ENCODE measurements around the gene DPEP2NB.

The DPEP2NB gene

DNA sequence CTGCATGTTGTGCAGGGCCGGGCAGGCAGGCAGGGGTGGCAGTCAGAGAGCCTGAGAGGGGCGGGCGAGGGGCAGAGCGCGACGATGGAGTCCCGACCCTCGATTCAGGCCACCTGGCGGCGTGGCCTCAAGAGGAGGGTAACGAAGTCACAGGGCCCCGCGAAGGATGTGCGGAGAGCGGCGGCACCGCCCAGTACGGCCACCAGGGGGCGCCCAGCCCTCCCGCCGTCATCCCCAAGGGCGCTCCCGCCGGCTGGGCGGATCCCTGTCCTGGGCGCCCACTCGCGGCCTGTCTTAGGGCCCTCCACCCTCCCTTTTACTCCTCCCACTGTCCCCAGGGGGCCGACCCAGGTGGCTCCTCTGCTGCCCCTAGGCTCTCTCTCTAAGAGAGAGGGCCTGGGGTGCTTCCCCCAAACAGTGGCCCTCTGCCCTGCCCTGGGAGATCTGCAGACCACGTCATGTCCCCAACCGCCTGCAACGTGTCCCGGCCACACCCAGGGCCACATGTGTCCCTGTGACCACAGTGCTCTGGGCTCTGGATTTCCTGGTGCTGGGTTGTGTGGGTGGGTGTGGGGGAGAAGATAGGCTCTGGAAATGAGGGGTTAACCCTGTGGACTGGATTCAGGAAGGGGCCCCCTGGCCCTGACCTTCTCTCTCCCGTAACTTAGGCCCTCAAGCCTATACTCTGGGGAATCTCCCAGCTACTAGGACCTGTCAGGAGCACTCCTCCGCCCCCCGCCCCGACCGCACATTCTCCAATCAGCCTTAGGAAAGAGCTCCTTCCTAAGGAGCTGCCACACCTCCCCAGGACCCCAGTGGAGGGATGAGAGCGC is 22.3 kb downstream of the DPEP2NB start (continued):
- TF ChIP-seq, protein P1, sequence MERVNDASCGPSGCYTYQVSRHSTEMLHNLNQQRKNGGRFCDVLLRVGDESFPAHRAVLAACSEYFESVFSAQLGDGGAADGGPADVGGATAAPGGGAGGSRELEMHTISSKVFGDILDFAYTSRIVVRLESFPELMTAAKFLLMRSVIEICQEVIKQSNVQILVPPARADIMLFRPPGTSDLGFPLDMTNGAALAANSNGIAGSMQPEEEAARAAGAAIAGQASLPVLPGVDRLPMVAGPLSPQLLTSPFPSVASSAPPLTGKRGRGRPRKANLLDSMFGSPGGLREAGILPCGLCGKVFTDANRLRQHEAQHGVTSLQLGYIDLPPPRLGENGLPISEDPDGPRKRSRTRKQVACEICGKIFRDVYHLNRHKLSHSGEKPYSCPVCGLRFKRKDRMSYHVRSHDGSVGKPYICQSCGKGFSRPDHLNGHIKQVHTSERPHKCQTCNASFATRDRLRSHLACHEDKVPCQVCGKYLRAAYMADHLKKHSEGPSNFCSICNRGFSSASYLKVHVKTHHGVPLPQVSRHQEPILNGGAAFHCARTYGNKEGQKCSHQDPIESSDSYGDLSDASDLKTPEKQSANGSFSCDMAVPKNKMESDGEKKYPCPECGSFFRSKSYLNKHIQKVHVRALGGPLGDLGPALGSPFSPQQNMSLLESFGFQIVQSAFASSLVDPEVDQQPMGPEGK (tag by site-specific recombination; IDR thresholded peaks at IDR 0.05) = peak; percentile 61
- TF ChIP-seq, protein P2, sequence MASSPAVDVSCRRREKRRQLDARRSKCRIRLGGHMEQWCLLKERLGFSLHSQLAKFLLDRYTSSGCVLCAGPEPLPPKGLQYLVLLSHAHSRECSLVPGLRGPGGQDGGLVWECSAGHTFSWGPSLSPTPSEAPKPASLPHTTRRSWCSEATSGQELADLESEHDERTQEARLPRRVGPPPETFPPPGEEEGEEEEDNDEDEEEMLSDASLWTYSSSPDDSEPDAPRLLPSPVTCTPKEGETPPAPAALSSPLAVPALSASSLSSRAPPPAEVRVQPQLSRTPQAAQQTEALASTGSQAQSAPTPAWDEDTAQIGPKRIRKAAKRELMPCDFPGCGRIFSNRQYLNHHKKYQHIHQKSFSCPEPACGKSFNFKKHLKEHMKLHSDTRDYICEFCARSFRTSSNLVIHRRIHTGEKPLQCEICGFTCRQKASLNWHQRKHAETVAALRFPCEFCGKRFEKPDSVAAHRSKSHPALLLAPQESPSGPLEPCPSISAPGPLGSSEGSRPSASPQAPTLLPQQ (tag by site-specific recombination; IDR thresholded peaks at IDR 0.05) = peak; percentile 60
- peak; percentile 80 for TF ChIP-seq ZNF423 (tag by site-specific recombination; IDR thresholded peaks at IDR 0.05)
- TF ChIP-seq, protein P3, sequence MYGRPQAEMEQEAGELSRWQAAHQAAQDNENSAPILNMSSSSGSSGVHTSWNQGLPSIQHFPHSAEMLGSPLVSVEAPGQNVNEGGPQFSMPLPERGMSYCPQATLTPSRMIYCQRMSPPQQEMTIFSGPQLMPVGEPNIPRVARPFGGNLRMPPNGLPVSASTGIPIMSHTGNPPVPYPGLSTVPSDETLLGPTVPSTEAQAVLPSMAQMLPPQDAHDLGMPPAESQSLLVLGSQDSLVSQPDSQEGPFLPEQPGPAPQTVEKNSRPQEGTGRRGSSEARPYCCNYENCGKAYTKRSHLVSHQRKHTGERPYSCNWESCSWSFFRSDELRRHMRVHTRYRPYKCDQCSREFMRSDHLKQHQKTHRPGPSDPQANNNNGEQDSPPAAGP (tag by site-specific recombination; IDR thresholded peaks at IDR 0.05) = peak; percentile 40; the same call in 1 of the 2 replicates
- peak; percentile 63 for TF ChIP-seq EGR2 (tag by site-specific recombination; IDR thresholded peaks at IDR 0.05; ENCODE audit: low read depth)
- 0 out of 2 replicates have a peak, but pooled peaks have one; percentile 13 for TF ChIP-seq ZNF785 (tag by site-specific recombination; IDR thresholded peaks at IDR 0.05)
- TF ChIP-seq, protein P4, sequence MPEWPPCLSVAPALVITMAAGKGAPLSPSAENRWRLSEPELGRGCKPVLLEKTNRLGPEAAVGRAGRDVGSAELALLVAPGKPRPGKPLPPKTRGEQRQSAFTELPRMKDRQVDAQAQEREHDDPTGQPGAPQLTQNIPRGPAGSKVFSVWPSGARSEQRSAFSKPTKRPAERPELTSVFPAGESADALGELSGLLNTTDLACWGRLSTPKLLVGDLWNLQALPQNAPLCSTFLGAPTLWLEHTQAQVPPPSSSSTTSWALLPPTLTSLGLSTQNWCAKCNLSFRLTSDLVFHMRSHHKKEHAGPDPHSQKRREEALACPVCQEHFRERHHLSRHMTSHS (tag by site-specific recombination; IDR thresholded peaks at IDR 0.05) = no peak
- TF ChIP-seq, protein P5, sequence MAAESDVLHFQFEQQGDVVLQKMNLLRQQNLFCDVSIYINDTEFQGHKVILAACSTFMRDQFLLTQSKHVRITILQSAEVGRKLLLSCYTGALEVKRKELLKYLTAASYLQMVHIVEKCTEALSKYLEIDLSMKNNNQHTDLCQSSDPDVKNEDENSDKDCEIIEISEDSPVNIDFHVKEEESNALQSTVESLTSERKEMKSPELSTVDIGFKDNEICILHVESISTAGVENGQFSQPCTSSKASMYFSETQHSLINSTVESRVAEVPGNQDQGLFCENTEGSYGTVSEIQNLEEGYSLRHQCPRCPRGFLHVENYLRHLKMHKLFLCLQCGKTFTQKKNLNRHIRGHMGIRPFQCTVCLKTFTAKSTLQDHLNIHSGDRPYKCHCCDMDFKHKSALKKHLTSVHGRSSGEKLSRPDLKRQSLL (tag by site-specific recombination; IDR thresholded peaks at IDR 0.05) = 0 out of 2 replicates have a peak, but pooled peaks have one; percentile 38
- TF ChIP-seq ZIC2 (tag by site-specific recombination; IDR thresholded peaks at IDR 0.05) = peak; percentile 78
- peak; percentile 35; the same call in 1 of the 2 replicates for TF ChIP-seq ZSCAN30 (tag by site-specific recombination; IDR thresholded peaks at IDR 0.05)
- TF ChIP-seq, protein P6, sequence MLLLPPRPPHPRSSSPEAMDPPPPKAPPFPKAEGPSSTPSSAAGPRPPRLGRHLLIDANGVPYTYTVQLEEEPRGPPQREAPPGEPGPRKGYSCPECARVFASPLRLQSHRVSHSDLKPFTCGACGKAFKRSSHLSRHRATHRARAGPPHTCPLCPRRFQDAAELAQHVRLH (tag by site-specific recombination; IDR thresholded peaks at IDR 0.05) = no peak; the same call in 1 of the 2 replicates
- 0 out of 2 replicates have a peak, but pooled peaks have one; percentile 27 for TF ChIP-seq ZNF629 (tag by site-specific recombination; IDR thresholded peaks at IDR 0.05)
- TF ChIP-seq, protein P7, sequence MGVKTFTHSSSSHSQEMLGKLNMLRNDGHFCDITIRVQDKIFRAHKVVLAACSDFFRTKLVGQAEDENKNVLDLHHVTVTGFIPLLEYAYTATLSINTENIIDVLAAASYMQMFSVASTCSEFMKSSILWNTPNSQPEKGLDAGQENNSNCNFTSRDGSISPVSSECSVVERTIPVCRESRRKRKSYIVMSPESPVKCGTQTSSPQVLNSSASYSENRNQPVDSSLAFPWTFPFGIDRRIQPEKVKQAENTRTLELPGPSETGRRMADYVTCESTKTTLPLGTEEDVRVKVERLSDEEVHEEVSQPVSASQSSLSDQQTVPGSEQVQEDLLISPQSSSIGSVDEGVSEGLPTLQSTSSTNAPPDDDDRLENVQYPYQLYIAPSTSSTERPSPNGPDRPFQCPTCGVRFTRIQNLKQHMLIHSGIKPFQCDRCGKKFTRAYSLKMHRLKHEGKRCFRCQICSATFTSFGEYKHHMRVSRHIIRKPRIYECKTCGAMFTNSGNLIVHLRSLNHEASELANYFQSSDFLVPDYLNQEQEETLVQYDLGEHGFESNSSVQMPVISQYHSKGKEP (tag by site-specific recombination; IDR thresholded peaks at IDR 0.05) = no peak
- TF ChIP-seq ZNF202 (tag by site-specific recombination; IDR thresholded peaks at IDR 0.05; ENCODE audit: borderline replicate concordance) = no peak
- peak; percentile 30; the same call in 1 of the 2 replicates for TF ChIP-seq ZNF654 (tag by site-specific recombination; IDR thresholded peaks at IDR 0.05; ENCODE audit: low read depth)
- TF ChIP-seq ZBTB8A (tag by site-specific recombination; IDR thresholded peaks at IDR 0.05) = peak; percentile 92
- TF ChIP-seq ZNF112 (tag by site-specific recombination; IDR thresholded peaks at IDR 0.05) = no peak
- no peak for TF ChIP-seq HOXD13 (CRISPR knock-in tag; IDR thresholded peaks at IDR 0.05; ENCODE audit: borderline replicate concordance)
- peak; percentile 15; the same call in 1 of the 2 replicates for TF ChIP-seq ZBTB20 (tag by site-specific recombination; IDR thresholded peaks at IDR 0.05)
- TF ChIP-seq, protein P8, sequence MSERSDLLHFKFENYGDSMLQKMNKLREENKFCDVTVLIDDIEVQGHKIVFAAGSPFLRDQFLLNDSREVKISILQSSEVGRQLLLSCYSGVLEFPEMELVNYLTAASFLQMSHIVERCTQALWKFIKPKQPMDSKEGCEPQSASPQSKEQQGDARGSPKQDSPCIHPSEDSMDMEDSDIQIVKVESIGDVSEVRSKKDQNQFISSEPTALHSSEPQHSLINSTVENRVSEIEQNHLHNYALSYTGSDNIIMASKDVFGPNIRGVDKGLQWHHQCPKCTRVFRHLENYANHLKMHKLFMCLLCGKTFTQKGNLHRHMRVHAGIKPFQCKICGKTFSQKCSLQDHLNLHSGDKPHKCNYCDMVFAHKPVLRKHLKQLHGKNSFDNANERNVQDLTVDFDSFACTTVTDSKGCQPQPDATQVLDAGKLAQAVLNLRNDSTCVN (tag by site-specific recombination; optimal IDR thresholded peaks at IDR 0.05) = peak; percentile 55
- no peak for TF ChIP-seq MEIS1 (CRISPR knock-in tag; IDR thresholded peaks at IDR 0.05; ENCODE audit: borderline replicate concordance)
- 0 out of 2 replicates have a peak, but pooled peaks have one; percentile 45 for TF ChIP-seq ZBTB7A (tag by site-specific recombination; IDR thresholded peaks at IDR 0.05; ENCODE audit: low read depth)
- 0 out of 2 replicates have a peak, but pooled peaks have one; percentile 13 for TF ChIP-seq ZNF366 (tag by site-specific recombination; conservative IDR thresholded peaks at IDR 0.05)
- TF ChIP-seq ZNF701 (tag by site-specific recombination; IDR thresholded peaks at IDR 0.05) = no peak
- TF ChIP-seq GLIS1 (tag by site-specific recombination; IDR thresholded peaks at IDR 0.05) = peak; percentile 89
- TF ChIP-seq ZNF624 (tag by site-specific recombination; IDR thresholded peaks at IDR 0.05) = no peak
- TF ChIP-seq SP2 (tag by site-specific recombination; IDR thresholded peaks at IDR 0.05) = peak; percentile 65

Measured in HEK293 (cell line).